Heart right ventricle (tissue), 16 donors: ENCODE results near the gene TTC3. TPM values are rescaled to one million over a fixed set of nuclear protein-coding genes. Genes with fewer than 3 reads are reported as not detected.

Experiments used
- ATAC-seq, 8 donors: fragments of 200-7000 bp; cut with Tn5 transposase; one replicate each; pipeline ENCODE4 v1.9.1; 2020; ENCODE audit warnings: mild to moderate bottlenecking in 8 of 8, moderate library complexity in 8 of 8, moderate number of reproducible peaks in 1 of 8
- DNase-seq, 2 donors: peaks; one replicate each; pipeline ENCODE4 v3.0.0-alpha.2; 2020
- H3K27ac ChIP-seq, 10 donors: fragments of 200-600 bp; sonication (generic) in 2 of 10; one replicate each; pipeline versions ENCODE4 v1.5.0 to v1.8.0; 2020 to 2022; ENCODE audit warnings: mild to moderate bottlenecking in 3 of 10
- H3K27me3 ChIP-seq, 7 donors: fragments of 200-600 bp; one replicate each; pipeline ENCODE4 v1.8.0; 2021 to 2022; ENCODE audit warnings: mild to moderate bottlenecking in 2 of 7
- H3K36me3 ChIP-seq, 9 donors: fragments of 200-600 bp; sonication (generic) in 1 of 9; one replicate each; pipeline versions ENCODE4 v1.5.0 to v1.8.0; 2020 to 2022; ENCODE audit warnings: mild to moderate bottlenecking in 2 of 9
- H3K4me1 ChIP-seq, 9 donors: fragments of 200-600 bp; sonication (generic) in 1 of 9; one replicate each; pipeline versions ENCODE4 v1.5.0 to v1.8.0; 2020 to 2022; ENCODE audit warnings: mild to moderate bottlenecking in 4 of 9
- H3K4me3 ChIP-seq, 10 donors: fragments of 200-600 bp; sonication (generic) in 2 of 10; one replicate each; pipeline versions ENCODE4 v1.5.0 to v1.8.0; 2020 to 2022; ENCODE audit warnings: mild to moderate bottlenecking in 7 of 10, moderate library complexity in 2 of 10
- H3K9me3 ChIP-seq, 11 donors: fragments of 200-600 bp in 10 of 11; sonication (generic) in 2 of 11; one replicate each; pipeline versions ENCODE4 v1.5.0 to v1.8.0; 2013 to 2022; ENCODE audit warnings: mild to moderate bottlenecking in 2 of 11, control low read depth in 1 of 11, moderate library complexity in 1 of 11
- CTCF ChIP-seq, 9 donors: fragments of 200-600 bp; sonication (generic) in 2 of 9; IDR thresholded peaks; one replicate each; pipeline versions ENCODE4 v1.5.0 to v1.8.0; 2021 to 2022; ENCODE audit warnings: antibody characterized with exemption in 9 of 9, mild to moderate bottlenecking in 5 of 9, moderate library complexity in 1 of 9
- WGBS, 2 donors: extraction: QIAGEN DNeasy Blood & Tissue Kit; methylation state at CpG; one replicate each; pipeline ENCODE4 v1.1.7; 2013; ENCODE audit warnings: inconsistent platforms in 1 of 2; 5-methylcytosine and 5-hydroxymethylcytosine counted together
- intact Hi-C, 10 donors: fragments of 100-400 bp; cut with DNase I; formaldehyde crosslinking; loops; one replicate each; pipeline versions ENCODE4 v1.11.1 to v1.14.2; 2022
- polyA plus RNA-seq, 2 donors: library from polyadenylated mRNA; stranded (reverse); fragments of 200-250 nt; gene quantifications; one replicate each; pipeline ENCODE4 v1.2.3, GENCODE V29; 2013
- total RNA-seq, 10 donors: library from RNA; stranded (reverse); fragmentation: NEBNext Ultra II Directional in 3 of 10; extraction: Animal tissue kit (Norgen Biotek cat#: 25700) in 3 of 10; gene quantifications; one replicate each; pipeline versions ENCODE4 v1.2.1 to v1.2.4, GENCODE V29; 2021 to 2023
- donor health status: Arrhythmogenic right ventricular cardiomyopathy.
- donor health status: ischemic (EF 13 %, LVEDD 7.1; RV severe dilation, severe dysfunction).
- donor health status: healthy with polysubstance abuse.
- donor health status: DM: no; HTN: yes; CAD: no.
- donor health status: DM: no; HTN: no; CAD: no.
- donor health status: ischemic (EF 25% LVEDD 6.9; RV normal size, moderate dysfunction).
- donor health status: ischemic (EF 25% LVEDD 5.7; RV mildly dilated, moderate dysfunction).
- donor health status: healthy.
- donor health status: DM: yes; HTN: yes; CAD: no.
- donor health status: Ischemic cardiomyopathy.
- donor health status: ischemic (EF 35%, LVEDD 5.7; RV mildly dilated, moderate dysfunction).
- donor health status: nonischemic (EF 11% LVEDD 7.7; RV severe dilation, severe dysfunction).
- donor health status: DM: yes; HTN: yes; CAD: no.
- donor health status: PGD.
- donor health status: ischemic (EF 29% LVEDD 5.4; RV normal size, mild dysfunction).
- donor health status: nonischemic (EF 23%, LVEDD 6.1; RV moderate dilation, normal function).

The TTC3 gene
- total and polyA plus RNA-seq, 12 donors, result 14.0 to 62.1 (median 50.1) TPM

- peaks cover 0 to 90% (median 22%) of the 10 kb centered on the region in 9 donors for H3K36me3 ChIP-seq
- TF ChIP-seq CTCF (IDR thresholded peaks at IDR 0.05), result no peak
- intact Hi-C loops, result no loop called here
- peaks cover 0 to 10% (median 0%) of the 10 kb centered on the region in 9 donors for H3K4me1 ChIP-seq
- H3K27me3 ChIP-seq, result no peaks in the 10 kb centered on the region
- no peaks in the 10 kb centered on the region for H3K9me3 ChIP-seq
- DNase-seq, result no peak
- 41 to 43% methylated on average over 4 of the region's 4 CpGs for WGBS, 2 donors
- H3K4me3 ChIP-seq, result no peak overlapping the region
- ATAC-seq, result no peak
- H3K27ac ChIP-seq, result peak overlapping the region in 2 of 10 donors; percentile 17 to 24
These were observed 164.7 kb downstream of the TTC3 start for GRCh38 chr21:37237764-37238163.

- no peak overlapping the region for H3K27ac ChIP-seq
- TF ChIP-seq CTCF (IDR thresholded peaks at IDR 0.05), result no peak
- H3K4me3 ChIP-seq, result no peak overlapping the region
- peaks cover 0 to 28% (median 0%) of the 10 kb centered on the region in 9 donors for H3K4me1 ChIP-seq
- WGBS, 2 donors, result 76 to 89% methylated on average over 8 of the region's 8 CpGs
- intact Hi-C loops, result no loop called here
- ATAC-seq (no peak), DNase-seq (no peak)
- H3K36me3 ChIP-seq, result peaks cover 0 to 57% (median 22%) of the 10 kb centered on the region in 9 donors
- H3K9me3 ChIP-seq, result no peaks in the 10 kb centered on the region
- no peaks in the 10 kb centered on the region for H3K27me3 ChIP-seq
These were observed 167.9 kb downstream of the TTC3 start for GRCh38 chr21:37240978-37241377.

GRCh38 chr21:37241426-37241825 is 168.4 kb downstream of the TTC3 start:
- ATAC-seq (no peak), DNase-seq (no peak)
- Histone ChIP-seq H3K4me3 (no peak overlapping the region), H3K4me1 (peaks cover 0 to 30% (median 0%) of the 10 kb centered on the region in 9 donors), H3K27me3 (no peaks in the 10 kb centered on the region), H3K36me3 (peaks cover 0 to 53% (median 22%) of the 10 kb centered on the region in 9 donors), H3K27ac (no peak overlapping the region), H3K9me3 (no peaks in the 10 kb centered on the region)
- intact Hi-C loops, result no loop called here
- TF ChIP-seq CTCF (IDR thresholded peaks at IDR 0.05), result no peak
- WGBS, 2 donors, result 76 to 87% methylated on average over 7 of the region's 7 CpGs

- no peak overlapping the region for H3K27ac ChIP-seq
- H3K27me3 ChIP-seq, result no peaks in the 10 kb centered on the region
- peaks cover 0 to 30% (median 8%) of the 10 kb centered on the region in 9 donors for H3K4me1 ChIP-seq
- DNase-seq (no peak), ATAC-seq (no peak)
- H3K9me3 ChIP-seq, result no peaks in the 10 kb centered on the region
- intact Hi-C loops, result no loop called here
- WGBS, 2 donors, result 96 to 98% methylated on average over 6 of the region's 6 CpGs
- no peak for TF ChIP-seq CTCF (IDR thresholded peaks at IDR 0.05)
- H3K4me3 ChIP-seq, result no peak overlapping the region
- peaks cover 0 to 28% (median 2%) of the 10 kb centered on the region in 9 donors for H3K36me3 ChIP-seq
These were observed 170.9 kb downstream of the TTC3 start for GRCh38 chr21:37243961-37244360.
